Putamen (tissue), 1 donor: ENCODE results near the gene RGS14.
"Not testable (repeated sequence)": the region's sequence is repeated elsewhere in the genome, so short reads cannot be mapped to it uniquely, and the experiment has no call there.

ENCODE experiments used
- DNase-seq: peaks from one replicate; pipeline ENCODE4 v3.0.0-alpha.2; 2016; ENCODE audit warnings: low spot score

RGS14 gene

DNA sequence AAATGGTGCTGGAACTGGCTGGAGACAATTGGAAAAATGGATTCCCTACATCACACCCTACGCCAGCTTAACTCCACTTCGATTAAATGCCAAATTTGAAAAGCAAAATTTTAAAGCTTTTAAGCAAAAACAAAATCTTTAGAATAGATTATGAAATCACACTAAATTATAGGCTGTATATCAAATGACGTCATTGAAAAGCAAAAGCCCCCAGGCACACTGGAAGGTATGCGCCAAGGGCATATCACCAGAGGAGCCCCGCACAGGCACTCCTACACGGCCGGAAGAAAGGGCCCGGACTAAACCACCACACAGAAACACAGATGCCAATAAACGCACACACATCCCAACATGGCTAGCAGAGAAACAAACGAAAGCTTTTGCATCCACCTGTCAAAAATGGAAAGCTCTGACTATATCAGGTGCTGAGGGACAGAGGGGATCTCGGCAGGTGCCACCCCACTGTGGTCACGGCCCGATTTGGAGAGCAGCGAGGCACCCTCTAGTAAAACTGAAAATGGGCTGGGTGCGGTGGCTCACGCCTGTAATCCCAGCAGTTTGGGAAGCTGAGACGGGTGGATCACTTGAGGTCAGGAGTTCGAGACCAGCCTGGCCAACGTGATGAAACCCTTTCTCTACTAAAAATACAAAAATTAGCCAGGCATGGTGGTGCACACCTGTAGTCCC, 29.0 kb upstream of the RGS14 start:
- DNase-seq: no peak

DNA sequence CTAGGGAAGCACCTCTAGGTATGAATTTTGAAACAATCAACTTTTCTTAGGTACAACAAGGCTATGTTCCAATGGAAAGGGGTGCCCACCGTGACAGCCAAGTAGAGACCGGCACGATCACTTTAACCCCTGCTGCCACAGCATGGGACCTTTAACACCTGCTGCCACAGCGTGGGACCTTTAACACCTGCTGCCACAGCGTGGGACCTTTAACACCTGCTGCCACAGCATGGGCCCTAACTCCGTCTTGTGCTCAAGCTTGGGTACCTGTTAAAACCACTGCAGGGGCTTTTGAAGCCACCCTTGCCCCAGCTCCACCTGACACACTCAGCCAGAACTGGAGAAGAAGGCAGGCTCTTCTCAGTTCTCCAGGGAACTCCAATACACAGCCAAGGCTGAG, 27.8 kb upstream of the RGS14 start:
- no peak for DNase-seq

DNA sequence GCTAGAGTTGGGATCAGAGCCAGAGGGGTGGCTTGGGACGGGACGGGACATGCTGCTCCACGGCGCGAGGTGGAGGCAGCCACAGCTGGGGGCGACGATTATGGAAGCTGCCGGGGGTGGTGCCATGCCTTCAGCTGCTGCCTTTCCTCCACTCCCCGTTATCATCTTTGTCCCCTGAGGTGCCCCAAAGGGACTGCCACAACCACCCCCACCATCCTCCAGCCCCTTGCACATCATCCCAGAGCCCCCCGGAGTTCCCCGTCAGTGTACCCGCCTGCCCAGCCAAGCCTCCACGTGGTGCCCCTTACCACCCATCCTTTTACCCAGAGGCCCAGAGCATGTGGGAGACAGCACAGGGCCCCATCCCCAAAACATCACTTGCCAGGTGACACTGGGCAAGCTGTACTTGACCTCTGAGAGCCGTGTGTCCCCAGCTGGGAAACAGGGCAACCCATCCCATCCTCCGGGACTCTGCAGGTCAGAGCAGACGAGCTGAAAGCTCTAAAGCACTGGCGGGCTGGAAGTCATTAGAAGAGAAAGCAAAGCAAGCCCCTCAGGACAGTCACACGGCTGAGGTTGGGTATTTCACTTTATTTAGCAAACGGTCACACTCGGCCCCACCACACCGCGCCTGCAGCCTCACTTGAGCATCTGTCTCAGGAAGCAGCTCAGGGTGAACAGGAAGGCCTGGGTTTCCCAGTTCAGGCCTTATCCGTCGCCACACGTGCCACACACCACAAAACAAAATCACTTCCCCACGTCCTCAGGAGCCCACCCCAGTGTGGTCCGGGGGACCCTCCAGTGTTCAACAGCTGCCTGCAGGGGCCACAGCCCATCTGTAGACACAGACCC, 26.5 kb upstream of the RGS14 start:
- DNase-seq: no peak

DNA sequence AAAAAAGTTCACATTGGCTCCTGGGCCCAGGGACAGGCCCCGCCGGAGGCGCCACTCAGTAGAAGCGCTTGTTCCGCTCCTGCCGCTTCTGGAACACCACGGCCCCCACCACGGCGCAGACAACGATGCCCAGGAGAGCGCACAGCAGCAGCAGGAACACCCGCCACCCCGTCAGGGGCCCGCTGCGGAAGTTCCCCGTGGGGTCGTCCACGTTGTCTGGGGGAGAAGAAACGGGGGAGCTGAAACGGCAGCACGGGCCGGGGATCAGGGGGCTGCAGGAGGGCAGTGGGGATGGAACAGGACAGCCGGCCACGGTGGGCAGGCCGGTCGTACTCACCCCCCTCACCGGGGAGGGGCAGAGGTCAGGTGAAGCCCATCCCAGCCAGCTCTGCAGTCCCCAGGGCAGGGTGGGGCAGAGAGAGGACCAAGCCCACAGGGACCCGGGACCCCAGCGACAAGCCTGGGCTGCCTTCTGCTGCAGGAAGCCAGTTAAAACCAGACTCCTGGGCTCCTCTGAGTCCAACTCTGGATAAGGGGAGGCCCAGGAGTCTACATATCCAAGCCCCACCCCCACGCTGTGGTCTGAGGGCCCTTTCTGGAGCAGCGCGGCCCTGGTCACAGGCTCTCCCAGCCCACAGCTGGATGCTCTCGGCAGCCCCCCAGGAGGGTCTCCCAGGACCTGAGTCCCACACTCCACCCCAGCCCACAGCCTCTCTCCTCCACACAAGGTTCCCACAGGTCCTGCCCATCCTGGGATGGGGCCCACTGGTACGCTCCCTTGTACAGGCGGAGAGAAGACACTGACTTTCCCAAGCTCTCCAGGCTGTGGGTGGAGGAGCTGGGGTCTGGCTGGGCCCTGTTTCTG, 25.5 kb upstream of the RGS14 start:
- no peak for DNase-seq

DNA sequence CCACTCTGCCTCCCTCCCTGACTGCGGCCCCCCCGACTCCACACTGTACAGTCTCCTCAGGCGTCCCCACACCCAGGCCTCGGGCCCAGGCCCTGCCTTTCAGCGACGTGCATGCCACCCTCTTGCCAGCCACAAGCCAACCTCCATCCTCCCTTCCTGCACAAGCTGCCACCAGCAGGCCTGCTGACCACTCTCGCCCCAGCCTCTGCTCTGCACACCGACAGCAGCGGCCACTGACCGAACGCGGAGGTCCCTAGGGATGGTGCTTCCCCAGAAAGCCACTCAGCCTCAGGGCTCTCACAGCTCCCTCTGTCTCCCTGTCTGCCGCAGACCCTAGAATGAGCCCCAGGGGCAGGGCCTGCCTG, 24.8 kb upstream of the RGS14 start:
- no peak for DNase-seq

DNA sequence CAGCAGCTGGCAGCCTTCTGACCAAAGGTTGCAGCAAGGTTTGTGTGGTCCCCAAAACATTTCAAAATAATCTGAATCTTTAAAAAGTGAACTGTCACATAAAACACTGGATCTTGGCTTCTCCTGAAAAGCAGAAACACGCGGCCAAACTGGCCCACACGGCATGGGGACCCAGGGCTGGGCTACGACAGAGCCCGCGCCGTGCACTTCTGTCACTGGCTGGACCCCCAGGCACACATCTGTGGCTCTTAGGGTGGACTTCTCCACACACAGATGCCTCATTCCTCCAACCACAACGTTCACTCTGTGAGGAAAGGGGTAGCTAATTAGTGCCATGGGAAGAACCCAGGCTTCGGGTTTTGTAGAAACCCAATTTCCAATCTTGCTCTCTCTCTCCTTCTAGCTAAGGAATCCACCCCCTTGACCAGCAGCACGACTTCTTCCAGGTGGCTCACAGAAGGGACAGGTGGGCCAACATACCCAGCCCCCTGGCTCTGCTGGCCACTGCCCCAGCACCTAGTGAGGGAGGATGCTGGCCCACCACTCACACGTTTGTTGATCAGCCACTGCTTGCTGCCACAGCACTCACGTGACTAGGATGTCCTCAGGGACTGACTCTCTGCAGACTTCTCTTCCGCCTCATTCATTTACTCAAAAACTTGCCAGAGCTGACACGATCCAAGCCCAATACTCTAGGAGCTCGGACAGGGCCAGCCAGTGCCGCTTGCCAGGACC, 24.1 kb upstream of the RGS14 start:
- no peak for DNase-seq

DNA sequence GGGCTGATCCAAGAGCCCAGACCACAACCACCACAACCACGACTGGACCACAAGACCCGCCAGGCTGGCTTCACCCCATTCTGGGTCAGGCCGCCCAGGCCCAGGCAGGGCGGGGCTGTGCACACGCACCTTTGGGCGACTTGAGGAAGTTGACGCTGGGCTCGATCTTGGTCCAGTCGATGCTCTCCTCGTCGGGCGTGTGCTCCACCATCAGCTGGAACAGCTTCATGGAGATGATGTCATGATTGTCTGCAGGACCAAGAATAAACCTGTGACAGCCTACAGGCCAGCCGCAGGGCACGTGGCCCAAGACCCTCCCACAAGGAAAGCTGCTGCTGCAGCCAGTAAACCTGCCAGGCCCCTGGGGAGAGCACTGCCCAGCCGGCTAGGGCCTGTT, 23.6 kb upstream of the RGS14 start:
- no peak for DNase-seq

DNA sequence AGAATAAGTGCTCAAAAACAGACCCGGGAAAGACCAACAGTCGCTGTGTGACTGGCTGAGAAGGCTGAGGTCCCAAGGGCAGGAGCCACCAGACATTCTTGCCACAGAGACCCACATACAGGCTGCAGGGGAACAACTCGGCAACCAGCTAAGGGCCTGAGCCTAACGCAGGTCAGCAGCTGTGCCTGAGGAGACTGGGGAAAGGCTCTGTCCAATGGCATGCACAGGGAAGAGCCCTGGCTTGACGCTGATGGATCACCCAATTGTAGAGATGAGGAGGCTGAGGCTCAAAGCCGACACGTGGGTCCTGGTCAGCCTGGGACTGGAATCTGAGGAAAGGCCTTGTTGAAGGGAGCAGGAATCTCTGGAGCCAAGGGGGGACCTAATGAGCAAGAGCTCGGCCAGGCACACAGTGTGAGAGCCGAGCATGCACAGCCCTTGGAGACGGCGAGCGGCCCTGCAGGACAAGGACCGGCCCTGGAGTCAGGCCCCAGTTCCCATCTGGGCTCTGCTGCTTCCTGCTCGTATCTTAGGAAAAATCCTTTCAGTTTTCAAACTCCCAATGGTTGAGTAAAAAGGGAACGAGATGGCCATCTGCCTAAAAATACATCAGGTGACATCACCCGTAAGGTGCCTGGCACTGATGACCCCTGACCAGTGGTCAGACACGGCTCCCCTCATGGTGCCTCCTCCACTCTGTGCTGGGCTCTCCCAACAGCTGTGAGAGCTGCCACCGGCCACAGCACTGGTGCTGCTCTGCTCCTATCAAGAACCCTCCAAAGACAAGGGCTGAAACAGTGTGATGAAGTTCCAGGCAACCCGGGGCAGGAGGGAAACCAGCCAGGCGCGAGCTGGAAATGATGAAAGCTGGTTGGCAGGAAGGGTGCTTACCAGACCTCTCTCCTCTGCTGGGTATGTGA, 22.7 kb upstream of the RGS14 start:
- DNase-seq: no peak

DNA sequence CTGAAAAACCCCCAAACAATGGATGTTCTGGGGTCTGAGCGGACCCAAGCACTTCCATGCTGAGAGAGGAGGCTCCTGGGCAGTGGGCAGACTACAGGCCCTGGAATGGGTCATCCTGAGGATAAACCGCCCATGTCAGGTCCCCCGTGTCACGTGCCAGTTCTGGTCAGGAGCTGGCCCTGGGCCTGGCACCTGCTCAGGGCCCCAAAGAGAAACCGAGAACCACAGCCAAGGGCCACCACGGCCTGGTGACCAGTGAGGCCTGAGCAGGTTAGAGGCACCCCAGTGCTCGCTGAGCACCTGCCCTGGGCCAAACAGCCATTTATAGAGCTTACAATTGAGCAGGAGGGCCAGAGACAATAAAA, 22.0 kb upstream of the RGS14 start:
- DNase-seq: no peak

DNA sequence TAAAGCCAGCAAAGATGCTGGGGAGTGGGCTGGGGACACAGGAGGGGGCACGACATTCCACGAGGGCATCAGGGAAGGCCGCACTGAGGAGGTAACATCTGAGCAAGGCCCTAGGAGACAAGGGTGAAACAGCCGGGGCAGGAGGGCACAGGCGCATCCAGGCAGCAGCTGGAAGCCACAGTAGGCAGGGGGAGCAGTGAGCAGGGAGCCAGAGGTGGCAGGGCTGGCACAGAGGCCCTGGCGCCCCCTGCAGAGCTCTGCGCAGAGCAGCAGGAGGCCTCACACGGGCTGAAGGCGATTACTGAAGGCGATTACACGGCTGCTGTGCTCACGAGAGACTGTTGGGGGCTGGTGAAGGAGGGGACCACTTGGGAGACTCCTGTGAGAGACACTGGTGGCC, 21.6 kb upstream of the RGS14 start:
- no peak for DNase-seq

DNA sequence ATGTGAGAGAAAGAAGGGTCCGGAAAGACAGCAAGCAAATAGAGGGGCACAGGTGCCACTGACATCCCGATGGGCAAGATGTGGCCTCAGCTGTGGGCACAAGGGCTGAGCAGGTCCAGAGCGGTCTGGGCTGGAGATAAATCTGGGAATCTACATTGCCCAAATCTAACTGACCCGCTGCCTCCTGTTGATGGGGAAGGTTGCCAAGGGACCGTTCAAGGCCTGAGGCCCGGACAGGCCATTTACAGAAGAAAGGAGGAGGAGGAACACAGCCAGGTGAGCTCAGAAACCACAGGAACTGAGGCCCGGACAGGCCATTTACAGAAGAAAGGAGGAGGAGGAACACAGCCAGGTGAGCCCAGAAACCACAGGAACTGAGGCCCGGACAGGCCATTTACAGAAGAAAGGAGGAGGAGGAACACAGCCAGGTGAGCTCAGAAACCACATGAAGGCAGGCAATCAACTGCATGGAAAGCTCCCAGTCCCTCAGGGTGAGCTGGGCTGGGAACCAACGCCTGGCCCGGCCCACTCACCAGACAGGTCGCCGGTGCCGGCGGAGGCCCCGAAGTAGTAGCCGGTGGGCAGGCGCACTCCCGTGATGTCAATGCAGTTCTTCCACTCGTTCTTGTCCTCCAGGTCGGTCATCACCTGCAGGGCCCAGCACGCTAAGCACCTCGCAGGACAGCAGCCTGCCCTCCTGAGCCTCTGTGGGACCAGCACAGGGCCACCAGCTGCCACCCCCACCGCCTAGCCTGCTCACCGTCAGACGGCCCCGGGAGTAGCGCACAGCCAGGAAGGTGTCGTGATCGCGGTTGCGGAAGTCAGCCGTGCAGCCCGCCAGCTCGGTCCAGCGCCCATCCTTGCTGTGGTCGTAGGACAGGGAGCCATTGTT, 20.9 kb upstream of the RGS14 start:
- DNase-seq: no peak

DNA sequence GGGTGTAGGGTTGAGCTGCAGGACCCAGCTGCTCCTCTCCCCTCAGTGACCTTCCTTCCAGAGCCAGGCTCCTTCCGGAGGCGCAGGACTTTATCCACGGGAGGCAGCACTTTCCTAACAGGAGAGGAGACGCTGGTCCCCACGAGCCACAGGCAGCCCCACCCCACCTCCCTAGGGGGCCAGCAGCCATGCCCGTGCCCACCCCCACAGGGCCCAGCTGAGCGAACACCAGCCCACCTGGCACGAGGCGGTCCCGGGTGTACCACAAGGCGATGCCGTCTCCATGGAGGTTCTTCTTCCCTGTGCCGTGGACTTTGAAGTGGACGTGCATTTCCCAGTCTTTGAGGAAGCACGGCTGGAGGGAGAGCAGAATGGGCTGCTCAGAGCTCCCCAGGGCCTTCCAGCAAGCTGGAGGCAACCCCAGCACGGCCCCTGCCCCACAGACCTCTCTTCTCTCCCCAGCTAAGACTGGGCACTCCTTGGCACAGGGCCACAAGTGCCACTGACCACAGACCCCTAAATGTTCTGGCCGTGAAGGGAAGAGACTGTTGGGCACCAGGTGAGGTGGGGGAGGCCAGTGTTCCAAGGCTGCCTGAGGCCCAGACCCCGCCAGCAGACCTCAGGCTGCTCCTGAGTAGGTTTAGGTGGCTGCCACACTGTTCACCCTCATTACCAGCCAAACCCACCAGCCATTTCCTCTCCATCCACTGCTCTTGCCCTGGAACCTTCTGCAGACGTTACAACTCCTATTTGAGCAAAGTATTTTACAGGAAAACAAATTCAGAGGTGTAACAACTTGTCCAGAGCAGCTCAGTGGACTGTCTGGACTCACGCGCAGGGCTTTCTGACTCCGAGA, 19.2 kb upstream of the RGS14 start:
- no peak for DNase-seq

DNA sequence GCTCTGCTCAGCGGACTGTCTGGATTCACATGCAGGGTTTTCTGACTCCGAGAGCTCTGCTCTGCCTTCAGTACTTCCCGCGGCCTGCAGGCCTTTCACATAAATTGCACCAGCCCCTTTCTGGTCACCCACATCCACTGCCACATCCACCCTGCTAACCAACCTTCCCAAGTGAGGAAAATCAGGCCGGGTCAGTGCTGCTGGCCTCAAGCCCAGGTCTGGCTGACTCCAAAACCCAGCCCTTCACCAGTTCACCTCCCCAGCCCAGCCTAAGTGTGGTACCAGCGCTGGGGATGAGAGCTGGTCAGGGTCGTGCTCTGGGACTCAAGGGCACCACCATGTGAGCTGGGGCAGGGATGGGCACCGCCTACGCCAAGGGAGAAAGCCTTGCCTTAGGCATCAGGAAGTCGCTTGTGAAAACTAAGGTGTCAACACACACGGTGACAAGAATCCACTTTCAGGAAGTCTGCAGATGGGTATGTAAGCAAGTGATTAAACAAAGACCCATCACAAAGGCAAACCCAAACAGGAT, 18.6 kb upstream of the RGS14 start:
- DNase-seq: no peak

DNA sequence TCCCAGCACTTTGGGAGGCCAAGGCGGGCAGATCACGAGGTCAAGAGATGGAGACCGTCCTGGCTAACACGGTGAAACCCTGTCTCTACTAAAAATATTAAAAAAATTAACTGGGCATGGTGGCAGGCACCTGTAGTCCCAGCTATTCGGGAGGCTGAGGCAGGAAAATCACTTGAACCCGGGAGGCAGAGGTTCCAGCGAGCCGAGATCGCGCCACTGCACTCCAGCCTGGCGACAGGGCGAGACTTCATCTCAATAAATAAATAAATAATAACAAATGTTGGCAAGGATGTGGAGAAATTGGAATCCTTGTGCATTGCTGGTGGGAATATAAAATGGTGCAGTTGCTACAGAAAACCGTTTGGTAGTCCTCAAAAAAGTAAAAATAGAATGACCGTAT, 14.7 kb upstream of the RGS14 start:
- not testable (repeated sequence) for DNase-seq

DNA sequence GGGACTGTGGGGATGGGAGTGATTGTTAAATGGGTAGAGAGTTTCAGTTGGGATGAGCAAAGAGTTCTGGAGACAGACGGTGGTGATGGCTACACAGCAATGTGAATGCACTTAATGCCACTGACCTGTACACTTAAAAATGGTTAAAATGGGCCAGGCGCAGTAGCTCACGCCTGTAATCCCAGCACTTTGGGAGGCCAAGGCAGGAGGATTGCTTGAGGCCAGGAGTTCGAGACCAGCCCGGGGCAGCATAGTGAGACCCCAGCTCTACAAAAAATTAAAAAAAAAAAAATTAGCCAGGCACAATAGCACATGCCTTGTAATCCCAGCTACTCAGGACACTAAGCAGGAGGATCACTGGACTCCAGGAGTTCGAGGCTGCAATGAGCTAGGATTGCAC, 13.9 kb upstream of the RGS14 start:
- no peak for DNase-seq

DNA sequence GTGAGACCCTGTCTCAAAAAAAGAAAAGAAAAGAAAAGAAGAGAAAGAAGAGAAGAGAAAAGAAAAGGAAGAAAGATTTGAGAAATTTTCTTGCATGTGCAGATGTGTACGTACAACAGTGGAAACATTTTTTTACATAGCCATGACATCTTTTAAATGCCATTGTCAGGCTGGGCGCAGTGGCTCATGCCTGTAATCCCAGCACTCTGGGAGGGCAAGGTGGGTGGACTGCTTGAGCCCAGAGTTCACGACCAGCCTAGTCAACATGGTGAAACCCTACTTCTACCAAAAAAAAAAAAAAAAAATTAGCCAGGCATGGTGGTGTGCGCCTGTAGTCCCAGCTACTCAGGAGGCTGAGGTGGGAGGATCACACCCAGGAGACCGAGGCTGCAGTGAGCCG, 12.8 kb upstream of the RGS14 start:
- no peak for DNase-seq

DNA sequence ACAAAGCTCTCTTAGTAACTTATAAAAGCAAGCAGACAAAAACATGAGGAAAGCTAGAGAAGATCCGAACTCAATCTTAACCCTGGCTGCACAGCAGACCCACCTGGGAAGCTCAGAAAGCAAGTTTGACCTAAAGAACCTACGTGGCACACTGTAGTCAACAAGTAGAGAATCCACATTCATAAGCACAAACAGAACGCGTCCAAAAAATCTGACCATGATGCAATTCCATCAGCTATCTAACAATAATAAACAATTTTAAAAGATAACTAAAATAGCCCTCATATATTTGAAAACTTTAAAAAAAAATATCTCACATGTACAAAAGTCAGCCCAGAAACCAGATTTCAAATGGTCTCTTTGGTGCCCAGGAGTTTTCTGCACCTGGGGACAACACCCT, 10.9 kb upstream of the RGS14 start:
- no peak for DNase-seq

DNA sequence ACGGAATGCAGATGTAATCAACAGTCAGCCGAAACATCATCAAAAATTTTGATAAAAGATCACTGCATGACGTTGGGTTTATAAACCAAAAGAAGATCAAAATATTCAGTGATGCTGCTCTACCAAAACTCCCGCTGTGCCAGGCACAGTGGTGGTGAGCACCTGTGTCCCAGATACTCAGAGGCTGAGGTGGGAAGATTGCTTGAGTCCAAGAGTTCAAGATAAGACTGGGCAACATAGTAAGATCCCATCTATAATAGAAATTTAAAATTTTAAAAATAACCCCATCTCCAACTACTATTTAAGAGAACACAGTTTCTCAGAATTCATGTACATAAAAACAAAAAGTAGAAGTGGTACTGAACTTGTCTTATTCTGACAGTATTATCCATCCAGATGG, 10.0 kb upstream of the RGS14 start:
- DNase-seq: no peak

DNA sequence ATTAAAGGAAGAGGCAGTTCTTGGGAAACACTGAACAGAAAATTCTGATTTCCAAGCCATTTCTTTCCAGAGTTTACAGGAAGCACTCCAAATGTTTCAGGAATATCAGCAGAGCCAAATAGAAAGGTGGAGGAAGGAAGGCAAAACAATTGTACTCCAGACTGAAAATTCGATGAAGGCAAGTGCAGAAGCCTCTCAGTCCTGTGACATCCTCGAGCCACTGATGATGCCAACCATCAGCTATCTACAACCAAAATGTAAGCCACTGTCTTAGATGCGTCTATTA, 8.4 kb upstream of the RGS14 start:
- DNase-seq: no peak
